OCI-M2 (cell line): Measurements from ENCODE around the gene EXOC7.

Experiments
- DNase-seq: peaks from one replicate; lab custom pipeline; 2025; ENCODE audit not compliant: unreplicated experiment; lab: John Stamatoyannopoulos, UW

The EXOC7 gene

GRCh38 chr17:76120658-76121008 lies 17.0 kb upstream of the EXOC7 start:
- DNase-seq = no peak

- DNase-seq = no peak
Measured at GRCh38 chr17:76119409-76120371, 16.1 kb upstream of the EXOC7 start.

- no peak for DNase-seq
Measured at GRCh38 chr17:76115138-76115754, 11.7 kb upstream of the EXOC7 start.

- no peak for DNase-seq
Measured at GRCh38 chr17:76111956-76112355, 8.4 kb upstream of the EXOC7 start.

GRCh38 chr17:76107509-76107908 lies 3.9 kb upstream of the EXOC7 start:
- no peak for DNase-seq

GRCh38 chr17:76106703-76107102 lies 3.1 kb upstream of the EXOC7 start:
- no peak for DNase-seq

- no peak for DNase-seq
Measured at GRCh38 chr17:76104896-76105231, 1.3 kb upstream of the EXOC7 start.

GRCh38 chr17:76104140-76104895 lies 731 bp upstream of the EXOC7 start:
- no peak for DNase-seq

- DNase-seq = no peak
Measured at GRCh38 chr17:76102944-76103273, 678 bp downstream of the EXOC7 start.

GRCh38 chr17:76097716-76098295 lies 5.8 kb downstream of the EXOC7 start:
- DNase-seq = no peak

GRCh38 chr17:76095943-76096342 lies 7.6 kb downstream of the EXOC7 start:
- DNase-seq = no peak

GRCh38 chr17:76094046-76094445 lies 9.5 kb downstream of the EXOC7 start:
- DNase-seq = no peak

- DNase-seq = no peak
Measured at GRCh38 chr17:76092526-76093413, 10.8 kb downstream of the EXOC7 start.

- no peak for DNase-seq
Measured at GRCh38 chr17:76091526-76092286, 11.9 kb downstream of the EXOC7 start.

- DNase-seq = no peak
Measured at GRCh38 chr17:76090517-76091129, 13.0 kb downstream of the EXOC7 start.

- no peak for DNase-seq
Measured at GRCh38 chr17:76089680-76090516, 13.7 kb downstream of the EXOC7 start.

GRCh38 chr17:76088868-76089576 lies 14.6 kb downstream of the EXOC7 start:
- DNase-seq = no peak
